ENCODE results near the gene CIRBP. TPM values are rescaled to one million over a fixed set of nuclear protein-coding genes. Genes with fewer than 3 reads are reported as not detected.

Gene CIRBP
- total and polyA plus RNA-seq, 9 of the 15 experiments (the other 6 are each of a cell fraction or from before 2014, with no cell fraction given): 20.5 to 327 (median 176) TPM

GRCh38 chr19:1269478-1270212 lies 513 bp downstream of the CIRBP start (continued):
- TF ChIP-seq ZBTB40 (IDR thresholded peaks at IDR 0.05) (peak; percentile 68; the same call in 1 of the 2 replicates), ZBTB40 (CRISPR knock-in tag; IDR thresholded peaks at IDR 0.05) (peak; percentile 36; the same call in 1 of the 2 replicates), TAF9B (IDR thresholded peaks at IDR 0.05; ENCODE audit: partially characterized antibody) (no peak), ZNF551 (CRISPR knock-in tag; IDR thresholded peaks at IDR 0.05) (no peak), SRSF7 (optimal IDR thresholded peaks at IDR 0.05; ENCODE audit: low read depth, low read length) (no peak), CTCF (IDR thresholded peaks at IDR 0.05 in 2 of 3, conservative IDR thresholded peaks at IDR 0.05 in 1 of 3; ENCODE audit: insufficient read depth in 2 of 3, low read depth in 1 of 3, low read length in 3 of 3) (no peak), HDAC2 (IDR thresholded peaks at IDR 0.05) (peak; percentile 25; the same call in 1 of the 2 replicates), ZNF584 (CRISPR knock-in tag; IDR thresholded peaks at IDR 0.05; ENCODE audit: low read depth) (no peak), CHD4 (IDR thresholded peaks at IDR 0.05; ENCODE audit: insufficient read depth, insufficient replicate concordance, low read depth, low read length, poor library complexity, severe bottlenecking) (no peak), CHD2 (IDR thresholded peaks at IDR 0.05; ENCODE audit: low read depth, low read length) (peak; percentile 7; the same call in 1 of the 2 replicates), KAT7 (CRISPR knock-in tag; IDR thresholded peaks at IDR 0.05; ENCODE audit: borderline replicate concordance) (peak; percentile 61; the same call in 1 of the 2 replicates), TBP (optimal IDR thresholded peaks at IDR 0.05; ENCODE audit: low read depth, low read length) (no peak), ZNF408 (CRISPR knock-in tag; IDR thresholded peaks at IDR 0.05; ENCODE audit: low read depth) (no peak), CBX8 (IDR thresholded peaks at IDR 0.05; ENCODE audit: borderline replicate concordance, extremely low read depth, low read depth, low read length, poor library complexity, severe bottlenecking) (no peak), PCBP2 (IDR thresholded peaks at IDR 0.05; ENCODE audit: low read depth, low read length, poor library complexity, severe bottlenecking) (no peak), MEIS2 (IDR thresholded peaks at IDR 0.05; ENCODE audit: partially characterized antibody) (peak; percentile 86)

Measured in K562 (cell line).